ENCODE data around the gene ATP6V1C2.
"Not testable (repeated sequence)": the region's sequence is repeated elsewhere in the genome, so short reads cannot be mapped to it uniquely, and the experiment has no call there.

The ATP6V1C2 gene

DNA sequence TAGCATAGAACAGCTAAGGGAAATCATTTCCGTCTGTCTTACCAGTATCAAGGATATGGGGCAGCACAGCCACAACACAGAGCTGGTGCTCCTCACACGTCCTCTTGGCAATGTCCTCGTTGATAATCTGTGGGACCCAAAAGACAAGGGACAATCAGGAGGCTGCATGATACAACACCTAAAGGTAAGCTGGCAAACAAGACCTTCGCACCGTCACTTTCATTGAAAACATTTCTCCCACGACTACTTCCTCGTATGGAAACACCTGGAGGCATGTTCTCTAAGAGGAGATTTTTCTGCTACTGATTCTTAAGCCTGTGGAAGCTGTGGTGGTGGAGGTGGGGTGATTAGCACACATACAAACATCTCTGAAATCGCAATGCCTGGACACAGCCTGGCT, 67.4 kb downstream of the ATP6V1C2 start:
- no peak for DNase-seq

DNA sequence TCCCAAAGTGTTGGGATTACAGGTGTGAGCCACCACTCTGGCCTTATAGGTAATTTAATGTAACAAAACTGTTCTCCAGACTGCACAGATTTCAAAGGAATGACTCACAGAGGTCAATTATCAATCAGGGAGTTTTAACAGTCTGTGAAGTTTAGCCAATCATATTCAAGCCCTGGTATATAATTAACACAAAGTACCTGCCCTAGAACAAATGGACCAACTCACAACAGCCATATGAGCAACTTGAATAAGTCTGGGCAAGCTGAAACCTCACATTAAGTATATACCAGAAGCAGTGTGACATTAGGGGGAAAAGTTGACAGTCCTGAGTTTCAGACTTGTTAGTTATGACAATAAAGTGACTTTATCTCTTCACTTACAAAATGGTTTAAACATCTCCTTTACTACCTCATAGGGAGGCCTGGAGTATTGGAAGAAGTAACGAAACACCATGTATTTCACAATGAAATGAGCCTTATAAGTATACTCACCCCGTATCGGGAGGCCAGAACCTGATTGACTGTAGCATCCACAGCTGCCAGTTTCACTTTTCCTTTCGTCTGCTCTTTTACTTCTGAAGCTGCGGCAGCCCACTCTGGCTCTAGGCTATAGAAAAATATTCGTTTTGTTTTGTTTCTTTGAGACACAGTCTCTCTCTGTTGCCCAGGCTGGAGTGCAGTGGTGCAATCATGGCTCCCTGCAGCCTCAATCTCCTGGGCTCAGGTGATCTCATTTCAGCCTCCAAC, 69.0 kb downstream of the ATP6V1C2 start:
- no peak for DNase-seq

- no peak for DNase-seq
These were observed 70.7 kb downstream of the ATP6V1C2 start for GRCh38 chr2:10792001-10792634.

- no peak for DNase-seq
These were observed 71.4 kb downstream of the ATP6V1C2 start for GRCh38 chr2:10792660-10793400.

- no peak for DNase-seq
These were observed 72.4 kb downstream of the ATP6V1C2 start for GRCh38 chr2:10793816-10794215.

GRCh38 chr2:10794876-10795275, 73.4 kb downstream of the ATP6V1C2 start:
- DNase-seq, result no peak

- DNase-seq, result no peak
These were observed 74.1 kb downstream of the ATP6V1C2 start for GRCh38 chr2:10795508-10796046.

GRCh38 chr2:10796703-10797102, 75.3 kb downstream of the ATP6V1C2 start:
- no peak for DNase-seq

DNA sequence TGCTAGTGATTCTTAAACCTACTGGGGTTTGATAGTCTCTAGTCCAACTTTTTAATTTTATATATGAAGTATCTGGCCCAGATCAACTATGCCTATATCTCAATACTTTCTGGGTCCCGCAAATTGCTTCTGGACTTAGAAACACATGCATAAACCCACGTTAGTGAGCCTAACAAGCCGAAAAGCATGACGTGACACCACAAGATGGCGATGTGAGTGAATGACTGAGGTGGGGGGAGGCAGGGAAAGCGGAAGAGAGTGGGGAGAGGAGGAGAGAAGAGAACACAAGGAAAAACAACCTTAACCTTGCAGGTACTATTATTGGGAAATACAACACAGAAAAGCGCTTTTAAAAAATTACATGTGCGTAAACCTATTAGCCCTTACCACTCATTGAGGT, 77.4 kb downstream of the ATP6V1C2 start:
- no peak for DNase-seq

DNA sequence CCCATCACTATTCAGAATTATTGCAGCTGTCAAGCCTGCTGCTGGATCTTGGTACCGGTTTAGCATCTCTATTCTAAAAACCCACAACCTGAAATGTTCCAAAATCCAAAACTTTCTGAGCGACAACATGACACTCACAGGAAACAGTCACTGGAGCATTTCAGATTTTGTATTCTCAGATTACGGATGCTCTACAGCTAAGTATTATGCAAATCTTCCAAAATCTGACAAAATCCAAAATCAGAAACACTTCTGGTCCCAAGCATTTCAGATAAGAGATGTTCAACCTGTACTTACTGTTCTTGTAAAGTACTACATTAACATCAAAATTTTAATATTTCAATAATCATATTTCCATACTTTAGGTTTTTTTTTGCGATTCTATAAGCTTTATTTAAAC, 78.7 kb downstream of the ATP6V1C2 start:
- no peak for DNase-seq

DNA sequence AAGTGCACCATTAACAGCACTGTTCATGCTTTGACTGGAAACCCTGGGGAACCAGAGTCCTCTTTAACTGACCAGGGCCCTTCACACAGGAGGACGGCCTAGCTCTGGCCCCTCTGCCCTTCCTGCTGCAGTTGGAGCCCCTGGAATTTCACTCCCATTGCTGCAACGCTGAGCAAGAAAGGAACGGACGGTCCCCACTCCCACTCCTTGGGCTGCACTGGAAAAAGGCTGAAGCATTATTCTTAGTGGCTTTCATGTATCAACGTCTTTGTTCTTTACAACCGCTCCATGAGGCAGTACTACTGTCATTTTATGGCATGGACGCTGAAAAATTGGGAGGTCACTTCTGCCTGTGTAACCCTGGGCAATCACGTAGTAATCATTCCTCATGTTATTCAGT, 81.2 kb downstream of the ATP6V1C2 start:
- DNase-seq, result no peak

- DNase-seq, result not testable (repeated sequence)
These were observed 84.6 kb downstream of the ATP6V1C2 start for GRCh38 chr2:10805990-10806389.

GRCh38 chr2:10806543-10806942, 85.1 kb downstream of the ATP6V1C2 start:
- DNase-seq, result no peak

- DNase-seq, result no peak
These were observed 89.1 kb downstream of the ATP6V1C2 start for GRCh38 chr2:10810202-10811161.

DNA sequence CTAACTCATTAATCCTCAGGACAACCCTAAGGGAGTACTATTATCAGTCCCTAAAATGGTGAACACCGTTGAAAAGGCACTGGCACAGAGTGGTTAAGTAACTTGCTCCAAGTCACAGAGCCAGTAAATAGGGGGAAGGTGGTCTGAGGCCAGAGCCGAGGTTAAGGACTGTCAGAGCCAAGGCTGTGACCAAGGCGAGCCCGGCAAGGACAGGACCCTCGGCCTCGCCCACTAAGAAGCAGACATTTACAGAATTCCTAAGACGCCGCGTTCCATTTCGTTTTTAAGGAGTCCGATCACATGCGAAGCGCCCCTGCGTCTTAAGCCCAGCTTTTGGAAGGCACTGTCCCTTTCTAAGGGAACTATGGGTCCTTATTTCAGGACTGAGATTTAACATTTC, 90.1 kb downstream of the ATP6V1C2 start:
- no peak for DNase-seq

- DNase-seq, result peak; percentile 96 to 97
These were observed 91.1 kb downstream of the ATP6V1C2 start, which contains the start of gene PDIA6 for GRCh38 chr2:10812362-10813162. Gene PDIA6 (minus strand): TSS chr2:10812785. CDS start chr2:10812696, 89 bp downstream.

- peak in 1 of 2 experiments; percentile 58 for DNase-seq
These were observed 92.0 kb downstream of the ATP6V1C2 start for GRCh38 chr2:10813163-10814138.

GRCh38 chr2:10814142-10814541, 92.7 kb downstream of the ATP6V1C2 start:
- no peak for DNase-seq

GRCh38 chr2:10814571-10815331, 93.3 kb downstream of the ATP6V1C2 start:
- DNase-seq, result no peak
